HG02840 (cell line): ENCODE results near the gene HDDC2.

Experiments
- ATAC-seq: cut with Tn5 transposase; IDR thresholded peaks from one replicate; pipeline ENCODE4 v1.9.1; 2021; ENCODE audit warnings: mild to moderate bottlenecking, moderate library complexity, moderate number of reproducible peaks; ENCODE audit not compliant: unreplicated experiment, low FRiP score

Gene HDDC2

GRCh38 chr6:125245523-125246264 lies 56.1 kb downstream of the HDDC2 start:
- no peak for ATAC-seq

- ATAC-seq: no peak
These were observed 56.7 kb downstream of the HDDC2 start for GRCh38 chr6:125245109-125245508.

GRCh38 chr6:125237764-125238163 lies 64.0 kb downstream of the HDDC2 start:
- no peak for ATAC-seq

GRCh38 chr6:125236536-125237327 lies 65.0 kb downstream of the HDDC2 start:
- no peak for ATAC-seq

- no peak for ATAC-seq
These were observed 68.6 kb downstream of the HDDC2 start for GRCh38 chr6:125233202-125233601.

GRCh38 chr6:125232466-125232865 lies 69.3 kb downstream of the HDDC2 start:
- ATAC-seq: no peak

GRCh38 chr6:125231574-125232343 lies 70.0 kb downstream of the HDDC2 start:
- ATAC-seq: no peak

- ATAC-seq: no peak
These were observed 70.6 kb downstream of the HDDC2 start for GRCh38 chr6:125231133-125231532.

GRCh38 chr6:125230674-125231073 lies 71.1 kb downstream of the HDDC2 start:
- no peak for ATAC-seq

GRCh38 chr6:125228981-125229479 lies 72.7 kb downstream of the HDDC2 start:
- ATAC-seq: no peak

- no peak for ATAC-seq
These were observed 74.5 kb downstream of the HDDC2 start for GRCh38 chr6:125227244-125227643.
